NCI-H187 (cell line): Measurements from ENCODE around the gene MOB4.
"Not testable (repeated sequence)": the region's sequence is repeated elsewhere in the genome, so short reads cannot be mapped to it uniquely, and the experiment has no call there.

Experiments
- DNase-seq, 2 experiments: peaks; one replicate each; lab custom pipeline; 2025; lab: John Stamatoyannopoulos, UW

Gene MOB4

DNA sequence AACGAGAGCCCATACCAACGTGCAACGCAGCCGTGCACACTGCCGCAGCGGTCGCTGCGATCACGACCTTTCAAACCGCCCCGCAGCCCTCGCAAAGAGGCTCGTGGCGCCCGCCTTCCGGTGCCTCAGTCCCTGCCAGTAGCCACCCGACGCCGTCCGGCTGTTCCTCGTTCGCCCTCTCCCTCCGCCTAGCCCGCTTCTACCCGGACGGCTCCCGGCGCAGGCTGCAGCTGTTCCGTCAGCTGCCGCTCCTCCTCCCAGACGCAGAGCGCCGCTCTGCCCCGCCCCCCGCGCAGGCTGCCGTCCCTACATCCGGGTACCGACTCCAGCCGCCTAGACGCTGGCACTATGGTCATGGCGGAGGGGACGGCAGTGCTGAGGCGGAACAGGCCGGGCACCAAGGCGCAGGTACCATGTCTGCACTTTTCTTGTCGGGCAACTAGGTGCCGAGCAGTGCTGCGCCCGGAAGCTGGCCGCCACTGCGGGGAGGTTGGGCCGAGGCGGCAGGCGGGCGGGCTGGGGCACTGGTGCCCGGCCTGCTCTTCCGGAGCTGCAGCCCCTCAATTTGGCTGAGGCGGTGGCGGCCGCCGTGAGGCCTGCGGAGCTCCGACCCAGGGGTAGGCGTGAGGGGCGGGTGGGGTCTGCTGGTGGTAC lies at the start of gene MOB4:
Gene MOB4 (plus strand): TSS at position 328 of the 654 bp plus-strand sequence. CDS start 21 bp downstream, at position 349.
- DNase-seq = peak; percentile 56 to 77

DNA sequence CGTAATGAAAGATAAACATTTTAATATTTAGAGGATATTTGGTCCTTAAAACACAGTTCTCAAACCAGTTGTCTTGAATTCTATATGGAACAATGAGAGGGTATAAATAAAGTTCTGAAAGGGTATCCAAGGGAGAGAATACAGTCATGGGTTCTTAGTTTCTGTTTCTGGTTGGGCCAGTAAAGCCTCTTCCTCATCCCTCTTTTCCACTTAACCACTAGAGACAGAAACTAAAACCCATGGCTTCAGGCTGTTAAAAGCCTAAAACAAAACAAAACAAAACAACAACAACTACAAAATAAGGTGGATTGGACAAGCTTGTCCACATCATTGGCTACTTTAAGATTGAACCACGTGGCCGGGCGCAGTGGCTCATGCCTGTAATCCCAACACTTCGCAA lies 43.7 kb upstream of the MOB4 start:
- DNase-seq = no peak

DNA sequence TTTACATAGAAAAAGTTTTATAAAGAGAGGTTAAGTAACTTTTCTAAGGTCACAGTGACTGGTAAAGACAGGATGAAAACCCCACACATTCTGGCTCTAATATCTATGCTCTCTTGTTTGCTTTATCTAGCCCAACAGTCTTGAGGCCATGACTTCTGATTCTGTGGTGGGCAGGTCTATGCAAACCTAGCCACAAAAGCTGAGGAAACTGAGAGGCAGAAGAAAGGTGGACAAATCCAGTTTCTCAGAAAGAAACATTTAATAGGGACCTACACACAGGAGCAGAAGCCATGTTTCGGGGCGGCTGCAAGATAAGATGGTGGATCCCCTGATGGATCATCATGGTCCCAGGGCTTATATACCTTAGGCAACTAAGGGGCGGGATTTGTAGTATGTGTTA lies 38.1 kb upstream of the MOB4 start:
- DNase-seq = no peak

DNA sequence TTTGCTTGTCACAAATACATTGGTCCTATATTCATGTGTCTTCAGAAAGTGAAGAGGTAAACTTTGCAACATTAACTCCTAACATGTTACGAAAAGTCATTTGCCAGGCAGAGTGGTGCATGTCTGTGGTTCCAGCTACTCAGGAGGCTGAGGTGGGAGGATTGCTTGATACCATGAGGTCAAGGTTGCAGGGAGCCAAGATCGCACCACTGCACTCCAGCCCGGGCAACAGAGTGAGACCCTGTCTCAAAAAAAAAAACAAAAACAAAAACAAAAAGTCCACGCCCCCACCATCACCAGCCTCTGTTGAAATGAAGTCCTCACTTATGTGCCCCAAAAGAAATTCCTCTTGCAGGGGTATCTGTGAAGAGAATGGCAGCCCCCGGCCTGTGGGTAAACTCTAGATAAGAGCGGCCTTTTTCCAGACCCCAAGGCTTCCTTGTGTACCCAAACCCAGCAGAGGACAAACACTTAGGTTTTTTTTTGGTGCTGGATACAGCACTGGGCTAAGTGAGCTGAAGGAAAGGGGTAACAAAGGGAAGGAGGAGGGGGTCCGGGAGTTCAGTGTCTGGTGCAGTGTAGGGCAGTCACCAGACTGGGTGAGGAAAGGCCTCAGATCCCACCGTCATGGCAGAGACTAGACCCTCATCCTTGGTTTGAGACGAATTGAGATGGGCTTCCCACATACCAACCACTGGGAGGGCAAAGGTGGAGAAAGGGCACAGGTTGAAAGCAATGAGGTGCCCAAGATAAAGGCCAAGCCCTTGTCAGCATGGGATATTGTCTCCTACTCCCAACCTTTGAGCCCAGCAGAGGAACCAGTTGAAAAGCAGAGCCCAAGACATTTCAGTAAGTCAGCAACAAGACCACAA lies 35.5 kb upstream of the MOB4 start:
- no peak for DNase-seq

DNA sequence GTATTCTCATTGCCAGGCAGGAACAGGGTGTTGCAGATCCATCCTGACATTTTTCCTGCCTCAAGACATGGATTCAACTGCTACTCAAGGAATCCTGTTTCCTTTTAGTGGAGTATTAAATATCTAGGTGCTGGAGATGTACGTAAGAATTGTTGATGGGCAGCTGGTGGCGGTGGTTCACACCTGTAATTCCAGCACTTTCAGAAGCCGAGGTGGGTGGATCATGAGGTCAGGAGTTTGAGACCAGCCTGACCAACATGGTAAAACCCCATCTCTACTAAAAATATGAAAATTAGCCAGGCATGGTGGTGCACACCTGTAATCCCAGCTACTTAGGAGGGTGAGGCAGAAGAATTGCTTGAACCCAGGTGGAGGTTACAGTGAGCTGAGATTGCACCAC lies 31.6 kb upstream of the MOB4 start:
- not testable (repeated sequence) for DNase-seq

DNA sequence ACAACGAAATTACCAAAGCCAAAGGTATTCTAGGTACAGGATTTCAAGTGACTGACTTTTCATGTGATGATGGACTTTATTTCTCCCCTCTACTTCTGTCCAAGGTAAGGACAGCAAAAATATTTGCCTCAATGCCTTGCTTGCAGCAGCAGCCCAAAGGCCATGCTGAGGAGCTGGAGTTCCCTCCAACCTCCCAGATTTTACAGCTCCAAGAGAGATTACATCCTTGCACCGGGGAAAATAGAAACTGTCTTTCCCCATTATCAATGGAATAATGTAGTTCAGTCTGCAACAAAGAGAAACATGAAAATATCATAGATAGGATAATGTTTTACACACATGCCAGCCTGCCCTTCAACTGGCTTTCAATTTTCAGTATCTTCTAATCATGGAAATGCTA lies 29.7 kb upstream of the MOB4 start:
- DNase-seq = no peak

DNA sequence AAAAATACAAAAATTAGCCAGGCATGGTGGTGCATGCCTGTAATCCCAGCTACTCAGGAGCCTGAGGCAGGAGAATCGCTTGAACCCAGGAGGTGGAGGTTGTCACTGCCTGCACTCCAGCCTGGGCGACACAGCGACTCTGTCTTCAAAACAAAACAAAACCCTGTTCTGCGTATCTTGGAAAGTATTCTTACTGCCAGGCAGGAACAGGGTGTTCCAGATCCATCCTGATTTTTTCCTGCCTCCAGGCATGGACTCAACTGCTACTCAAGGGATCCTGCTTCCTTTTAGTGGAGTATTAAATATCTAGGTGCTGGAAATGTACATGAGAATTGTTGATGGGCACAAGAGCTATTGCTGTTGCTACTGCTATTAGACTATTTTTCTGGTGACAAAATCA lies 28.5 kb upstream of the MOB4 start:
- no peak for DNase-seq

DNA sequence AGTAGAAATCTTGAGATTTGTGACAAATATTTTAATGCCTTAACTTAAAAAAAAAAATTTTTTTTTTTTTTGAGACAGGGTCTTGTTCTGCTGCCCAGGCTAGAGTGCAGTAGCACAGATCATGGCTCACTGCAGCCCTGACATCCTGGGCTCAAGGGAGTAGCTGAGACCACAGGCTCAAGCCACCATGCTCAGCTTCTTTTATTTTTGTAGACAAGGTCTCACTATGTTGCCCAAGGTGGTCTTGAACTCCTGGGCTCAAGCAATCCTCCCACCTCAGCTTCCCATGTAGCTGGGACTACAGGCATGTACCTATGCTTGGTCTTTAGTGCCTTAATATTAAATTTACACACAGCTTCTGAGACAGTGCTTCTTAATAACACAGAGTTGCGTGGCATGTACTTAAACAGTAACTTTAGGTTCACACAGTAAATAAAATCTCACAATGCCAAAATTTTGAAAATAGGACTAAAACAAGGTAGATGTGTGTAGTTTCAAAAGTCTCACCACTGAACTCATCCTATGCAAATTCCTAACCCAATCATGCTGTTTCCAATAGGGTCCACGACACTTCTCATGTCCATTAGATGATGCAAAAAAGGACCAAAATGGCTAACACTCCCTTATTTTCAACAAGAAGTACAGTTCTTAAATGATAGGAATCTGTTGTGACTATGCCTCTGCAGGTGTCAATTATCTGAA lies 20.3 kb upstream of the MOB4 start:
- no peak for DNase-seq

DNA sequence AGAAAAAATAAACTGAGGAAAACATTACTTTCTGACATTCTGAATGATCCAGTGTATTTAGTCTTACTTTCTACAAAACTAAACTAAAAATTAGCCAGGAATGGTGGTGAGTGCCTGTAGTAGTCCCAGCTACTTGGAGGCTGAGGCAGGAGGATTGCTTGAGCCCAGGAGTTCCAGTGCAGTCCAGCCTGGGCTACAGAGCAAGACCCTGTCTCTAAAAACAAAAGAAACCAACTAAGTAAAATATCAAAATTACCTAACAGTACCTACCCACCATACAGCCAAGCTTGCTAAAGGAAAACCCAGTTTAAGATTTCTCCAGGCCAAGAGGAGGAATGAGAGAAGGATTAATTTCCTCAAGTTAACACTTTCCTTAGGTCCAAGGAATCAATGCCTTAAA lies 19.2 kb upstream of the MOB4 start:
- DNase-seq = no peak

DNA sequence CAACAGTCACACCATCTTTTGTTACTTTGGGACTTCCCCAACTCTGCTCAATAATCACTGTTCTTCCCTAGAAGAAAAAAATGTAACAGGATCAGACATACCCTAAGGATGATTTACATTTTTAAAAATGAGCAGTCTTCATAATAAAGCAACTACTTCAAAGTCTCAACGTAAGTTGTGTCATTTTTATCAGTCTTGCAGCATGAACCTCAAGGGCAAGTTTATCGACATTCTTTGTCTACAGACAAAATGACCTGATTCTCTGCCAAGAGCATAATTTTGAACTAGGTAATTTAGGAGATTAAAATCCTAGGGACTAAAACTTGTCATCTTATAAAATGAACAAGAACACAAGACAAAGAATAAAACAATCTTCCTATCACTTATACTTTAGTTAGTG lies 18.5 kb upstream of the MOB4 start:
- DNase-seq = no peak

DNA sequence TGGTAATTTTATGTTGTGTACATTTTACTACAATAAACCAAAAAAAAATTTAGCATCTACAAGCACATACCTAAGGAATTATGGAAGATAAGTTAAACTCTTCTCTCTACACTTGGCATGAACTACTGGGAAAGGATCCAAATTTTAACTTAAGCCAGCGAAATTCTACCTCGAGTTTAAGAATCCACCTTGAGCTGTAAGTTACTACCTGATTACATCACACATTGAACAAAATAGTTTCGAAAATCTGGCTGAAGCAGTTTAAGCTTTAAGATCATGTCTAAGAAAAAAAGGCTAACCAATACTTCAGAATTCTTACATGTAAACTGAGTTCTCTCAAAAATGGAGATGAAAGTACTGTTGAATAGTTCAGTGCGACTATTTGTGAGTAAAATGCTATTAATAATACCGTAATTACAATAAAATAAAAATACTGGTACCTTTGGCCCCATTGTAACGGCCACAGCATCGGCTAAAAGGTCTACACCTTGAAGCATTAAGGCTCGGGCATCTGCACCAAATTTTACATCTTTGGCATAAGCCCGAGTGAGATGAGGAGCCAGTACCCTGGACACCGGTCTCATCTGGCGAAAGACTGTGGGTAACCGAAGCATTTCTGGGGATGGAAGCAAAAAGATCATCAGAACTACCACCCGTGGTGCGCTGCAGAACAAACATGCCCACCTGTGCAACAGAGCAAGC lies 17.5 kb upstream of the MOB4 start:
- no peak for DNase-seq

DNA sequence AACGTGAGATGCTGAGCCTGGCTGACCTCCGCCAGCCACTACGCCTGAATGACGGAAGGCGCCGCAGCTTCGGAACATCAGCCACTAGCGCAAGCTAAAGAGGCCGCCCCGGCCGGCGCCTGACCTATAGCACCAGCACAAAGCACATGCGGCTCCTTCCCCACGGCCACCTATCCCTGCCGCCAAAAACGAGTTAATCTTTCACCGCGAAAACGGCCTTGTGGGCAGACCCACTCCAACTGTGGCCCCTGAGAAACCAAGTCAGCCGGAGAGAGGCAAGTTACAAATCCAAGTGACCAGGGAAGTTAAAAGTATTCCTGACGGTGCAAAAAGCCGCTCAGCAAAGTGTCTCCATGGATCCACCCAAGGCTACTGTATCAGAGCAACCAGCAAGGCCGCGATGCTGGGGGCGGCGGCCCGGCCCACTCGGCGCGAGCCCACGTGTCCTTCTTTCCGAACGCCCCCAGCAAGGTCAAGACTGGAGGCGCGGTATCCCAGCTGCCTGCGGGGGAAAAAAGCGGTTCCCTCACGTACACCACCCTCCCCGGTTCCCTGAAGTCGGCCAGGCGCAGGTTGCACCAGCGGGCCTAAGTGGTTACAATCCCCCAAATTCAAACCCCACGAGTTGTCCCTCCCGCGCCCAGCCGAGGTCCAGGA lies 16.8 kb upstream of the MOB4 start:
- peak in 1 of 2 experiments; percentile 3 for DNase-seq

DNA sequence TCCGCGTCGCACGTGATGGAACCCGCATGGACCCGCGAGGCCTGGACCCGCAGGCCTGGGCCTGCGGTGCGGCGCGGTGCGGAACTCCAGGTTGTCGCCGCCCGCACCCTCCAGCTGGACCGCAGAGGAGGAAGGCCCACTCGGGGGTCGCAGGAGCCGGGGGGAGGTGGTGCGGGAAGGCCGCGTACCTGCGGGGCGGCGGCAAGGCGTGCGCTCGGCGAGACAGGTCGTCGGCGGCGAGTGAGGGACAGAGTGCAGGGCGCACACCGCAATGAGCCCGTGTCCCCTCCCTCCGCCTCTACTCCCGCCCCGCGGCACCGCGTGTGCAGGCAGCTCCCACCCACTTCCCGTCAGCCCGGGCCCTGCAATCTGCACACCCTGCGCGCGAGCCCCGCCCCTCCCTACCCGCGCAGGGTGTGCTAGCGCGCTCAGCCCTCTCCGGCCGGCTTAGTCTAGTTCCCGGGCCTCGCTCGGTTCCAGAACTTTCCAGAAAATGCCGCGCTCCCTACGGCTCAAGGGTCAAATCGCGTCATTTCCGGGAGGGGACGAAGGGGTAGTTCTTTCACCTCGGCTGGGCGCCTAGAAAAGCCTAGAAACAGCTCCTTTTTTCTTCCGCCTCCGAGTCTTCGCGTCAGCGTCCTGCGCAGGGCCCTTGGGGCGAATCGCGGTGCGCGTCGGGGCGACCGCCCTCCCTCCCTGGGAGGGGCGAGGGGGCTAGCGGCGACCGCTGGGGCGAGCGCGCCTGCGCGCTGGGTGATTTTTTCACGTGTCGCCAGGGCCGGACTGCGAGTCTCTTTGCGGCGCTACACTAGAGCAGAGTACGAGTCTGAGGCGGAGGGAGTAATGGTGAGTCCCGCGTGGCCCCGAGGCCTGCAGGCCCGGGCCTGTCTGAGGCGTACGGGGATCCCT lies 16.0 kb upstream of the MOB4 start, which contains the start of the genes HSPD1 and HSPE1:
Gene HSPD1 (minus strand): TSS at position 247 of the 909 bp plus-strand sequence. CDS start 992 bp downstream, outside the sequence.
Gene HSPE1 (plus strand): TSS at position 786 of the 909 bp plus-strand sequence. CDS start 58 bp downstream, at position 844.
- peak; percentile 83 to 91 for DNase-seq

DNA sequence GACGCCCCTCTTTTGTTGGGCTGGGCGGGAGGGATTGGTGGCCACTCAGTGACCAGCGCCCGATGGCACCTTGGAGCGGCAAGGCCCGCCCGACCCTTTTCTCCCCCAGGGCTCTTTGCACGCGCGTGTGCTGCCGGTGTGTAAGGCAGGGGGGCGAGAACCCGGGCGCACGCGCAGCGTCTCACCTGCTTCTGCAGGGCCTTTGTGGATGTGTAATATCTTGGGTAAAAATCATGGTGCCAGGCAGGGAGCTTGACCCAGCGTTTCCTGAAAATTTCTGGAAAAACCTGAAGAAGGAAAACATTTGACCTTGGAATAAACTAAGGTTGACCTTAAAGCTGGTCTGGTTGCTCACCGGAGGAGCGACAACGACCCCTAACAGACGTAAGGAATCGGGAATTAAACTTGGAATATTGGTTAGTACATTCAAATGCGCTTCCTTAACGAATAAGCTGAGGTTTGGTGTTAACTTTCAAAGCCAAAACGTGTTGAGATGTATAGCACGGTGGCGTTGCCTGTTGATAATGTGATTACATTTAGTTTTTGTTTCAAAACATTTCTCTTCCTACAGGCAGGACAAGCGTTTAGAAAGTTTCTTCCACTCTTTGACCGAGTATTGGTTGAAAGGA lies 15.2 kb upstream of the MOB4 start:
- DNase-seq = peak in 1 of 2 experiments; percentile 12

DNA sequence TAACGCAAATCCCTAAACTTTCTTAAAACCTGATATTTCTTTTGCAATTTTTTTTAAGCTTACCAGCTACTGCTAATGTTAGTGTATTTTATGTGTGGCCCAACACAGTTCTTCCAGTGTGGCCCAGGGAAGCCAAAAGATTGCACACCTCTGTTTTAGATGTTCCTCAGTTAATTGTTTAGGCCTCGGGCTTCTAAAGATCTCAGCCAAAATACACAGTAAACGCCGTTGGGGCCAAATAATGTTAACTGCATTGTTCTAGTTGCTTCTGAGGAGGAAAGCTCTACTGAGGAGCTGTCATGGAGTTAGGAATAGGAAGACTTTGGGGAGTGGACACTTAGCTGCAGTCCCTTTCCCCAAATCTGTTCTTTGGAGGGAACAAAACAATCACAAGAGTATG lies 13.7 kb upstream of the MOB4 start:
- DNase-seq = no peak

DNA sequence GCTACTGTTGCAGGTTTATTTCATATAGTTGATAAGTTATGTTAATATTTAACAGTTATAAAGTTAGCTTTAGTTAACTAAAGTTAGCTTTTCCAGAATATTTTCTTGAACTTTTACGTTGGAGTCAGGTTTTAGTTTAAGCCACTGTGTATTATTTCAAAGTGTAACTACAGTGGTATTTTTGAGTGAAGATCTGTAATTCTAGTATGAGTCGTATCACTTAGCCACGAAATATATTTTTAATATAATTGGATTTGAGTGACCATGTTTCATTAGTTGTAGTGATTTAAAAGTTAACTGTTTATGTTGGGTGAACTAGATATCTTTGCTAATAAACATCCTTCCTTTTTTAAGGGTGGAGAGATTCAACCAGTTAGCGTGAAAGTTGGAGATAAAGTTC lies 13.2 kb upstream of the MOB4 start:
- no peak for DNase-seq

DNA sequence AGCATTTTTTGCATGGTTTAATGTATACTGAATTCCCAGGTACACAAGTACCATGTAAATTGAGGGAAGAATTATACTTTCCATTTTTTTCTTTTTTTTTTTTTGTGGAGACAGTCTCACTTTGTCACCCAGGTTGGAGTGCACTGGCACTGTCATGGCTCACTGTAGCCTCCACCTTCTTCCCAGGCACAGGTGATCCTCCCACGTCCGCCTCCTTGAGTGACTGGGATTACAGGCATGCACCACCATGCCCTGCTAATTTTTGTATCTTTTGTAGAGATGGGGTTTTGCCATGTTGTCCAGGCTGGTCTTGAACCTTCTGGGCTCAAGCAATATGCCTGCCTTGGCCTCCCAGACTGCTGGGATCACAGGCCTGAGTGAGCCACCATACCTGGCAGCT lies 11.9 kb upstream of the MOB4 start:
- DNase-seq = no peak

DNA sequence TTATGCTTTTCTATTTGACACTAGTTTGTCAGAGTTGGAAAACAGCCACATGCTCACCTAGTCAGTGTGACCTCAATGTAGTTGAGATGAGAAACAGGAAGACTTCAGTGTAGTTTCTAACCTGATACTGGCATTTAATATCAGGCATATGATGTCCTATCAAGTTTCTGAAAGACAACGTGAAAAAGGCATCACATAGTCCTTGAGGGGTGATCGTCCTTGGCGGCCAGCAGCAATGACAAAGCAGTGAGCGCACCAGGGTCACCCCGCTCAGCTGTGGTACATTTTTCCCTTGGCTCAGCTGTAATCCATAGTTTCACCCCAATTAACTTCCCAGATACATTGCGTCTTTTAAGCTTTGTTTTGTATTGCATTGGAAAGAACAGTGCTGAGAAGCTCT lies 11.4 kb upstream of the MOB4 start:
- no peak for DNase-seq

DNA sequence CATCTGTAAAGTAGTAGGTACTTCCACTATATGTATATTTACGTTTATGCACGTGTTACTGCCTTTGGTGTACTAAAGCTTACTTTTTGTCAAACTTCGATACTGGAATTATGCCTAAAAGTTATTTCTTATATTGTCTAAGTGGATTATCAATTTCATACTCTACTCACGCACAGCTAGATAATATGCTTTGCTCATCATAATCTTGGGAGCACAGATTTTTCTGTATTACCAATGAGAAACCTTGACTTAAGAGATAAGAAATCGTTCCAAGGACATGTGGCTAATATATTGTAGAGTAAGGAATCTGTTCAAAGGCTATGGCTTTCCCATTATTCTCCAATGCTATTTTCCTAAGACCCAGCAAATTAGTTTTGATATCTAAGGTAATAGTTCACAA lies 9.2 kb upstream of the MOB4 start:
- DNase-seq = no peak

DNA sequence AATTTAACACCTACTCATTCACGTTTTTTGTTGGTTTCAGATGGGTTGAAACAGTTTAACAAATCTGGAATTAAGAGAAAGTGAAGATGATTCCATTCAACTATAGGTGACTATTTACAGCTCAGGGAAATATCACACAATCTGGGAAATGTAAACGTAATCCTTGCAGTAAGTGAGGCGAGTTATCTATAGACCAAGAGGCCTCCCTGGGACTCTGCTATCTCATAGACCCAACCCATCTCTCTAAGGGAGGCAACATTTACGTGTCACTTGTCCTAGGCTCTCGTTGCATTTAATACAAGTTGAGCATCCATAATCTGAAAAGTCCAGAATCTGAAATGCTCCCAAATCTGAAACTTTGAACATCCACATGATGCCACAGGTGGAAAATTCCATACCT lies 2.0 kb upstream of the MOB4 start:
- DNase-seq = no peak
